HG03095 (cell line): ENCODE measurements around the gene LMX1A.

ENCODE experiments used
- ATAC-seq: cut with Tn5 transposase; IDR thresholded peaks from one replicate; pipeline ENCODE4 v1.9.1; 2021; ENCODE audit warnings: moderate library complexity; ENCODE audit not compliant: unreplicated experiment

Gene LMX1A

DNA sequence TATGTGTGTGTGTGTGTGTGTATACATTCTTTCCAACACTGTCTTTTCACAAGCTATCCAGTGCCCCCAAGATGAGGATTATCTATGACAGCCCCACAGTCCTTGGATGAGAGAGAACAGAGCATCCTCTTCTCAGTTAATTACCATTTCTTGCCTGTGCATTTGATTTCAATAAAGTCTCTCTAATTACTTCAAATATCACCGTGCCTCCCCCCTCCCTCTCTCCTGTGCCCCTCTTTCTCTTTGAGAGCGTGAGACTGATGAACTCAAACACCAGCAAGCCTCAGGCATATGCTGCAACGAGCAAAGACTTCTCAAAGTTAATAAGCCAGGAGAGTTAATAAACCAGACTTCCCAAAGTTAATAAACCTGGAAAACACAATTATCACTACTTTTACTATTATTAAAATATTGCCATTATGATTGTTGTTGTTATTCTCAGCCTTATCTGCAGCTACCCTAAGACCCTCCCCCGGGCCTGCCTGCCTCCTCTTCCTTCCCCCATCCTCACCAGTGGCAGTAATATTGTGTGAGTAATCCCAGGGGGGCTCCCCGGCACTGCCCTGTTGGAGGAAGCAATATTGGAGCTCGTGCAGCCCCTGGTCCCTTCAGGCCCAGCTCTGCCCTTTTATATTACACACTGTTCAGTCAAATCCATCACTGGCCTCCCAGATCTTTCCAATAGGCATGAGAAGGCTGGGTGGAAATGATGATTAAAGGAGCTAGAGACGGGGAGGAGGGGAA lies 30.9 kb downstream of the LMX1A start:
- ATAC-seq, result no peak

DNA sequence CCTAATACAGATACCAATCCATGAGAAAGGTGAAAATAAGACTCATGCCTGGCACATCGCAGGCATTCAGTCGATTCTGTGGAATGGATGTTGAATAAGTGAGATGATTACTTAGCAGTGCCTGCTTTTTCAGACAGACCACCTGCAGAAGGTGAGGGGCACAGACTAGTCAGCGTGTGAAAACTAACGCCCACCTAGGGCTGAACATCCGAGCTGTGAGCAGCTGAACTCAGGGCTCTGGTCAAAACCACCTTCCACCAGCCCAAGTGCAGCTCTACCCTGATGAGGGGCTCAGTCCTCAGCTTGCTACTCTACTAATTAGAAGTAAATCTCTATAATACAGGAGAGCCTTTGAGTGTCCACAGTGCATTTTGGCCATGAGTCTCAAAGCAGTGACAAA lies 32.5 kb downstream of the LMX1A start:
- ATAC-seq, result no peak

DNA sequence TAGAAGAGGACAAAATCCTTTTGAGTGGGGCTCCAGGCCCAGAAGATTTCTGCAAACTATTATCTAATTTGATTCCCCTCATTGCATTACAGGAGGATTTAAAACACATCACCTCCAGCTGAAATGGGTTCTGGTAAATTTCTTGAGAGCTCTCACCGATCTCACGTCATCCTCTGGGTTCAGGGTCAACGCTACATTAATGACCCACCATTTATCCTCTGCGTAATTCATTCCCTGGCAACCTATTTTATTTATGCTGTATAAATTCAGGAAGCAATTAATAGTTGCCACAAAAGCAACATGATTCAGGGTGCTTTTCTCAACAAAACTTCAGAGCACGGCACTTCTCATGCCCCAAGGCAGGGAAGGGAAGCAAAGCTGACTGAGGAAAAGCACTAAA lies 38.9 kb downstream of the LMX1A start:
- ATAC-seq, result no peak

DNA sequence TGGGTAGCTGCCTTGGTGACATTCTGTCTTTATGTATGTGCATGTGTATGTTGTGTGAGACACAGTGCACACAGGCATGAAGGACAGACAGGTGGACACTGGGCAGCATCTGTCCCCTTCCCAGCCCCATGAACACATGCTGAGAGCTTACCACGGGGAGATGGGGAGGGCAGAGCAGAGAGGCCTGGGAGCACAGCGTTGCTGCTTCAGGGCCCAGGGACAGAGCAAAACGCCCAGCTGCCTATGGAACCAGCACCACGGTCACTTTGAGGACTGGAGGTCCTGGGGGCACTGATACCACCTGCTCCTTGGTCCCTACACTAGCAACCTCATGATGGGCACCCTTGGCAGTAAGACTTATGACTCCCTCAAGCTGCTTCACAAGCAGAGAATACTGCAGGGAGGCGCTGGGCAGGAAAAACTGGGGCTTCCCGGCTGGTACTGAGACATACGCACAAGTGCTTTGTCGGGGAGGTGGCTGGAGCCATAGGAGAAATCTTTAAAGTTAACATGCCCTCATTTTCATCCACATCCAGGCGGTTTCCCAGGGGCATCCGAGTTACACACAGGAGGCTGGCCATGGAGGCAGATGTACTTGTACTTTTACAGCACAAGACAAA lies 40.3 kb downstream of the LMX1A start:
- no peak for ATAC-seq

DNA sequence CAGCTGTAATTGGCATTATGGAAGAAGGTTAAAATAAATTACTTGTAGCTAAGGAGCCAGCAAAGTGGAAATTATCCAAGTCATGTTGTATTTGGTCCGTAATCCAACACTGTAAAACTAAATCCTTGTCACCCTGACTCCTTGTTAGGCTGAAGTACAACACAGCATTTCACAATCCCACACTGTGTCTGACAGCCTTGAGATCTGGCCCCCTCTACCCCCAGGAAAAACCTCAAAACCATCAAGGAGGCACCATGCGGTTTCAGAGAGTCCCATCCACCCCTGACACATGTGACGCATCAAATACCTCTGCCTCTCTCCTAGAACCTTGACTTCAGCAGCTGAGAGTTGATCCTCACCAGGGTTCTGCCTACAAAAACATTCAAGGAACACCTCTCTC lies 41.0 kb downstream of the LMX1A start:
- ATAC-seq, result no peak

DNA sequence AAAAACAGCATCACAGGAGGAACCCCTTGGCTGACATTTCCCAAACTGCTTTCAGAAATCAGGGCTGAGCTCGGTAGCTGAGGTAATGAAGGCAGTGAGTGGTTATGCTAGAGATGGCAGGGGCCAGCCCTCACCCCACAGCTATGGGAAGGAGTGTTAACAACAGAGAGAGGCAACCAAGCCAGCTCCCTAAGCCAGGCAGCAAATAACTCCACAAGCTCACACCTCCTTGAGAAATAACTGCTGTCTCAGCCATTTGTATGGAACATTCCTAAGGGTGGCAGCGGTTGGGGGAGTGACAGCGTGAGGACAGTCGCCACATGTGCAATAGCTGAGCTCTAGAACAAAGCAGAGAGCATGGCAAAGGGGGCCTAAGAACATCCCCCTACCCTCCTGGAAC lies 42.6 kb downstream of the LMX1A start:
- no peak for ATAC-seq

DNA sequence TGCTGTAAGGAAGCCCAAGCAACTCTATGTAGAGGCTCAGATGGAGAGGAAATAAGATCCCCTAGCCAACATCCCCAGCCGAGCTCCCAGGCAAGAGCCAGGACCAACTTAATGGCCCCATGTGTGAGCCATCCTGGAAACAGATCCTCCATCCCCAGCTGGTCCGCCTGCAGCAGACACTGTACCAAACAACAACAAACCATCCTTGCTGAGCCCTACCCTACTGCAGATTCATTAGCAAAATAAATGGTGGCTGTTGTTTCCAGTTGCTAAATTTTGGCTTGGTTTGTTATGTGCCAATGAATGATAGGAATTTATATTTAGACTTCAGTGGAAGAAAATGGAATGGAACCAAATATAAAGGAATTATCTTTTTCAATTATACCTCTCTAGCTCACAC lies 43.9 kb downstream of the LMX1A start:
- no peak for ATAC-seq

DNA sequence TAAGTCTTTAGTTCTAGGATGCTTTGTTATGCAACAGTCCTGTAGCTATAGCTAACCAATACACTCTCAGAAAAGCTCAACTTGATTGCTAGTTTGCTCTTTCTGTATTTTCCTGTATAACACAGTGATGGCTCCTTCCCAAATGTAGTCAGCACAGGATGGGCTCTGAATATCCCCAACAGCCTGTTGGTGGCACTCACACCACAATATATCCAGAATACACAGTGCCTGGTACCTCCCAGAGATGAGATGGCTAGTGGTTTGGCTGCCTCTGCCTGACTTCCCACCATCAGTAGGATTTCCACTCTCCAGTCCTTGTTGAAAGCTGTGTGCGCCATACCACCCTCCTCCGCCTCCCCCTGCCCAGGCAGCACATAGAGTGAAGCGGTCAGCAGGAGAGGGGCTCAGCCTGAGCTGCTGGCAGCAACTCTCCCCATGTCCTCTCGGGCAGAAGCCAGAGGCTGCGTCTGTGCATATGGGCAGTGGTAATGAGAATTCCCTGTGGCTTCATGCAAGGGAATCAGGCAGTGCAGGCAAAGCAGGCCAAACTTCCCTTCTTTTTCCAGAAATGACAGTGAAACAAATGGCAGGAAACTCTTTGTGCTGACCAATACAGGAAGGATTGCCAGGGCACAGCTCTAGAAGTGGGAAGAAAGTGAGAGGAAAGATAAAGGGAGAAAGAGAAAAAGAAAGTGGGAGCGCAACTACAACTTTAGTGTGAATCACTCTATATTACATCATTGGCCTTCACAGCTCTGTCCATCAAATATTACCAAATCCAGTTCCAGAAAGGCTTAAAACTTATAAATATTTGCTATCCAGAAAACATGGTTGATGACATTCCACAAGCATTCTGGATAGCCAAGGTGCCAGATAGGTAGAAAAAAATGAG lies 49.7 kb downstream of the LMX1A start:
- no peak for ATAC-seq

DNA sequence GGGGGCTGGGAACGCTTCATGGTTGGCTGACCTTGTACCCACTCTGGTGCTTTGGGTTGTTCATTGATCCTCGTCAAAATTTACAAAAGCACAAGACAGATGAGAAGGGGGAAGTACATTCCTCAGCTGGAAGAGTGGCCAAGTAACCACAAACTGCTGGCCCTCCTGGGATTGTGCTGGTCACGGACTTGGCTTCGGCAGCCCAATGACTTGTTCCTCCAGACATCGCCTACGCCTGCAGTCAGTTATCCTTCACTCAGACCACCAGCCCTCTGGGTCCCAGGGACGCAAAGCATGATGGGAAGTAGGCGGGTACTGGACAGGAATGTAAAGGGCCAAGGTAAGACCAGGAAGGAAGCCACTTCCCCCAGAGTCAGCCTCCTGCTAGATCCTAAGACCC lies 53.1 kb downstream of the LMX1A start:
- no peak for ATAC-seq

DNA sequence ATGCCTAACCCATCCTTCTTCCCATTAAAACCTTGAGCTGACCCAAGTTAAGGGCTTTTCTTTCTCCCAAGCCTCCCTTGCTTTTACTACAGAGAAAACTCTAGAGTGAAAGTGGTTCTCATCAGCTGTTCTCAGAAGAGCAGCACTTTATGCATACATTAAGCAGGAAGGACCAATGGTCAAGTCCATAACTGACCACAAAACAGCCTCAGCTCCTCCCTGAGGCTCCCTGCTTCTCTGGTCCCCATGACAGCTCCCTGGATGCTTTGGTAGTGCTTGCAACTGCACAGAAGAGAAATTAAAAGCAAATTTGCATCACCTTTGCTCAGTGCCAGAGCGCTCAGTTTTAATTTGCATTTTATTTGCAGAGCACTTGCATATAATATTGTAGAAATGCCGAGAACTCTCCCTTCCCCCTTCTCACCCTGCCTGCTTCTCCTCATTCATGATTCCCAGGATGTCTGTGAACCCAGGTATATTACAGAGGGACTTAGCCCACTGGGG lies 56.1 kb downstream of the LMX1A start:
- ATAC-seq, result no peak

DNA sequence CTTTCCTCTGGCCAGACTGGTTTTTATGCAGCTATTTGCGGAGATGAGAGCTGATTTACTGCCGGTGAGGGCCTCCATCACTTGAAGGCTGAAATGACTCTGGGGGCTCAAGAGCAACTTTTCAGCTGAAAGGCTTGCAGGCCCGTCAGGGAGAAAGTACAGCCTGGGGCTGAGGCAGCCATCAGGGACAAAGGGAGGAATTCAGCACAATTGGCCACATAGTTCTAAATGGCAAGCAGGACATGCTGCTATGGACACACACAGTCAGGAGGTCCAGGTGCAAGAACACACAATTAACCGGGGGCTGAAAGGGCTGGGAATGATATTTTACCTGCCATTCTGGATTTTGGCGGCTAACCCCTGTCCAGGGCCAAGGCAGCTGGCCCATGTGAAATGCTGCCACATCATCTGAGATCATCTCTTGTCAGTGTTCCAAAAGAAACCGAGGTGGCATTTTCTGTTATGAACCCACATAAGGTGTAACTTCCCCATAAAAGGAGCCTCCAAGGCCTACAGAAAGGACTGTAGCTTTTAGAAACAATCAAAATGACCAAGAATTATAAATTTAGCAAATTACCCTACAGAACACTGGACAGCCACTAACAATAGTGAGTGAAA lies 58.2 kb downstream of the LMX1A start:
- ATAC-seq, result no peak

DNA sequence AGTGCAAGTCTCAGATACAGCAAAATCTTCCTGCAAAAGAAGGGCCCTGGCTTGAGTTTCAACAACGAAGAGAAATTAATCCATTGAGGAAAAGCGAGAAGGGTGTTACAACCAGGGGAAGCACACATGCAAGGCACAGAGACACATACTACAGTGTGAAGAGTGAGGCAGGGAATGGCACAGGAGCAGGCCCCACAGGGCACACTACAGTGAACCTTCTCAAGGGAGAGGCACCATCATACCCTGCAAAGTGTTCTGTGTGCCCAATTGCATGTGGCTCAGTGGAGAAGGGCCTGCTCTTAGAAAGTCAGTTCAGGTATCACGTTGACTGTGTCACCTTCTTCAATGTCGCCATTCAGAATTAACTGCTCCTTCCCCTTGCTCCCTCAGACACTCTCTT lies 60.3 kb downstream of the LMX1A start:
- no peak for ATAC-seq

DNA sequence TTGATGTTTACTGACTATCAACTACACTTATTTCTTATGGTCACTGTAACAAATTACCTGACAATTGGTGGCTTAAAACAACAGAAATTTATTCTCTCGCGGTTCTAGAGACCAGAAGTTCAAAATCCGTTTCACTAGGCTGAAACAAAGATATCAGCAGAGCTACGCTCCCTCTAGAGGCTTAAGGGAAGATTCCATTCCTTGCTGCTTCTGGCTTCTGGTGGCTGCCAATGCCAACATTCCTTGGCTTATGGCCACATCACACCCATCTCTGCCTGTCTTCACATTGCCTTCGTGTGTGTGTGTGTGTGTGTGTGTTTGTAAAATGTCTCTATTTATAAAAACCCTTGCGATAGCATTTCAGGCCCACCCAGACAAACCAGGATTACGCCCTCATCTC lies 66.4 kb downstream of the LMX1A start:
- ATAC-seq, result no peak

DNA sequence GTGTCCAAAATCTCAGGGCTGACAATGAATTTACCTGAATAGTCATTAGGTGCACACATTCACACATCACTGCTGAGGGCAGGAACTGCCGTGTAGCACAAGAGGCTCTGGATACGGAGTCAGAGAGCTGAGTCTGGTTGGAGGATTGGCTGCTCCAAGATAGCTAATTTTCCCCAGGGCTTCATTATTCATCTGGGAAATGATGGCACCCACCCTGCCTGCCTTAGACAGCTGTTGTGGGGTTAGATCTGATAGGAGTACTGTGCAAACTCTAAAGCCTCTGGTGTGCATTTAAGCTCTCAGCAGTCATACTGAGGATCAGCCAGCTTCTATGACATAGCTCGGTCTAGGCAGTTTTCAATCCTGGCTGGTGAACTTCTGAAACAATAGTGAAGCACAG lies 67.0 kb downstream of the LMX1A start:
- ATAC-seq, result no peak

DNA sequence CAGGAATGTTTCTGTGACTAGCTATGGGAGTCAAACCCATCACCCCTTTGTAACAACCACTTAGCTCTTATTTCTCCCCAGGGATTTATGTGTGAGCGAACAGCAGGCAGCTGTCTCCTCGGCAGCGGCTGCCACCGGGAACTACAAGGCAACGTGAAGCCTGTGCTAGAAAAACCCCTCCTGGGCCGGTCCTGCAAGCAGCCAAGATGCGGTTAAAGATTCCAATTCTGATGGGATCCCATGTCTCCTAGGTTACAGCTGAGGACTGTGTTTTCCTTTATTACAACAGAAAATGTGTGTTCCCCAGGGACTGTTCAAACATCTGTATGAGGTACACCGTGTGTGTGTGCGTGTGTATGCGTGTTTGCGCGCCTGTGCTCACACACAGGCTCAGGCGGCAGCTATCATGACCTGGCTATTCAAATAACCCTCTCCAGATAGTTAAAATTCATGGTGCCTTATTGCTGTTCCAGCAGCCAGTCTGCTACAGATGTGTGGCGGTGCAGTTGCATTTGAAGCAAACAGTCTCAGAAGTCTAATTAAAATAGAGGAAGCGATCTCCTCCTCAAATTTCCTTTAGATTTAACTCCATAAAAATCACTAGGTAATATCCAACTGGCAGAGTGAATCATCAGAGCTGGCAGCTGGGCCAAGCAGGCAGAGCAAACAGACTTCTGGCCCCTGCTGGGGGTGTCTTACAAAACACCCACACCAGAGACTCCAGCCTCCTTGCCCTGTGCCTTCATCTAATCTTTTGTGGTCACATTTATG lies 68.0 kb downstream of the LMX1A start:
- ATAC-seq, result no peak

DNA sequence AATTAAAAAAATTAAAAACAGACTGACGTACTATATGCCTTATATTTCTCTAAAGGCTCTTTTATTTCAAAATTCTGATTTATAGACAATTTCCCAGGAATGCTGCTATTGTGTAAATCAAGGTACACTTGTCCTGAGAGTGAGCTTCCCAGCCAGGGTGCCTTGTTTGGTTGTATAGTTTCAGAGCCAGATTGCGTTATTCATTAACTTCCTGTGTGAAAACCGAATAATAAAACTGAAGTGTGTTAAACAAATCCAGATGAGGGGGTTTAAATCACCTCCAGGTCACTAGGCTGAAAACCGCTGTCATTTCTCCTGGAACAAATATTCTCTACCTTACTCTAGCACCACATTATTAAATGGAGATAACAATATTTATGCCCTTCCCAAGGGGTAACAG lies 68.7 kb downstream of the LMX1A start:
- ATAC-seq, result no peak

DNA sequence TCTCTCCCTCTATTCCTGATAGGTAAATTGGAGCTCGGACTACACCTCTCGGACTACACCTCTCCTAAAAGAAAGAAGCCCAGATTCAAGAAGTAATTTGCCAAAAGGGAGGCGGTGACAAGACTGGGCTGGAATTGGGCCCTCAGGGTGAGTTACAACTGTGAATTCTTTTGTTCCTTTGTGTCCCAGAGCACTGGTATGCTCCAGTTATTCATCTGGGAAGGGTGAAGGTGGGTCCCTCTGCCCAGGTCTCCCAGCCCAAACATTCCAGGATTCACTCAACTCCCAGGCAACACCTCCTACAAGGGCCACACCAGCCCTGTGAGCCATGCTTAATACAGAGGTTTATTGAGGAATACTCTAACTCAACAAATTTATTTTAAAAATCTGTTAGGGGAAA lies 69.2 kb downstream of the LMX1A start:
- ATAC-seq, result no peak

DNA sequence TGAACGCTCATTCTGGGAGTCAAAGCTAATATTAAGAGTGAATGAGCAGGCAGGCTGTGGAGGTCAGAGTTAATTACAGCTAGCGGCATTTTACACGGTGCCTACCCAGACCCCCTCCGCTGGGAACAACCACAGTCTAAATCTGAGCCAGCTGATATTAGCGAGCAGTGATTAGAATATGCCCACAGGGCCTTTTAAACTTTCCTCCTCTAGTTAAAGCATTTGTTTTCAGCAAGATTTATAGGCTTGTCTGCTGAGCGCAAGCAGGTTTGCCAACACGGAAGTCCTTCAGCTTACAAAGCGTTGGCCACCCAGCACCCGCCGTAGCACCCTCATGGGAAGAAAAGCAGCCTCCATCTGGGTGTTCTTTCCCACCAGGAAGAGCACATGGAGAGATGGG lies 72.1 kb downstream of the LMX1A start:
- ATAC-seq, result no peak

DNA sequence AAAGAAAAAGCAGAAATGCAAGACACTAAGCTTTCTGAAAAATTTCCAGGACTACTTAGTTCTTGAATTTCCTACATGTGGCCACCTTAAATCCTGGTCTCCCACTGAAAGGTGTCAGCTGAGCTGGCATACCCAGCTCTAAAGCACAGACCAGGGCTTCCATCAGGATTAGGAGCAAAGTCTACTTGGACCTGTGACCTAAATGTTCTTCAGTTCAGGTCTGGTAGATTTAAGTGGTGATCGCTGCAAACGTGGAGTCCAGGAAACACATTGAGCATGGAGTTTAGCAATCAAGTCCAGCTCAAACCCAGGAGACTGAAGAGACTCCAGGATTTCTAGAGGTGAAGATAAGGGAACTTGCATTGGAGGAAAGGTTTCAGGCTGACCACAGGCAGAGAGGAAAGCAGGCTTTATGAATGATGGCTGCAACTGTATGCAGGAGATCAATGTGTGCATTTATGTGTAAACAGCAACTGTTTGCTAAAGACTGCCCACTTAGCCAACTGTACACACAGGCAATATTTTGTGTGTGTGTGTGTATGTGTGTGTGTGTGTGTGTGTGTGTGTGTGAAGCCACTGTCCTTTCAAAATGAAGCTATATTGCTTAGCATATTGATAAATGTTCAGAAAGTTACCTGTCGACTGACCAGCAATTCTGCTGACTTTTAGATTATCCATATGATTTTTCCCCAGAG lies 75.2 kb downstream of the LMX1A start:
- ATAC-seq, result no peak

DNA sequence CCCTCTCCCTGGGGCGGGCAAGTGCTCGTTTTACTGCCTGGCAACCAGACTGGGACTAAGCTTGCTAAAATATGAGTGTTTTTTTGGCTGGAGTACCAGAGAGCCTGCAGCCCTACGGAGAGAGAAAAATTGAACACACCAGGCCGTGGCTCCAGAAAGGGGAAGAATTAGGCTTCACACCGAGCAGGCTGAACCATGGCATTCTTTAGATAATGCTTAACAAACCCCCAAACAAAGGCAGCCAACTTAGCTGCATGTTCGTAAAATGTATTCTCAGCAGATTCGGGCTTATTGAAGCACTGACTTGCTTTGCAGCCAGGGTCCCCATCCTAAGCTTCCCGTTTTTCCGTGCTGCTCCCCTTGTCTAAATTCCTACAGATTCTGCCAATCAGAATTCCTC lies 76.6 kb downstream of the LMX1A start:
- ATAC-seq, result no peak
